Suprapubic skin (tissue), 4 donors: Measurements from ENCODE around the gene MAS1L. TPM values are rescaled to one million over a fixed set of nuclear protein-coding genes. Genes with fewer than 3 reads are reported as not detected.

Source experiments
- DNase-seq, 2 donors: peaks; one replicate each; pipeline ENCODE4 v3.0.0-alpha.2; 2019; ENCODE audit warnings: low spot score in 2 of 2
- H3K27ac ChIP-seq: fragments of 200-600 bp; sonication (generic); one replicate; pipeline ENCODE4 v1.5.1; 2019
- H3K27me3 ChIP-seq: fragments of 200-600 bp; sonication (generic); one replicate; pipeline ENCODE4 v1.5.1; 2019
- H3K36me3 ChIP-seq: fragments of 200-600 bp; sonication (generic); one replicate; pipeline ENCODE4 v1.5.1; 2019
- H3K4me1 ChIP-seq: fragments of 200-600 bp; sonication (generic); one replicate; pipeline ENCODE4 v1.5.1; 2019
- H3K4me3 ChIP-seq: fragments of 200-600 bp; sonication (generic); one replicate; pipeline ENCODE4 v1.5.1; 2019; ENCODE audit warnings: mild to moderate bottlenecking
- H3K9me3 ChIP-seq: fragments of 200-600 bp; sonication (generic); one replicate; pipeline ENCODE4 v1.5.1; 2019
- EP300 ChIP-seq: sonication (generic); formaldehyde crosslinking; IDR thresholded peaks from one replicate; pipeline ENCODE4 v1.6.1; 2017; ENCODE audit warnings: antibody characterized with exemption
- POLR2A ChIP-seq, 2 donors: fragments of 450-650 bp; IDR thresholded peaks; one replicate each; pipeline ENCODE4 v1.6.1; 2017; ENCODE audit warnings: antibody characterized with exemption in 2 of 2, mild to moderate bottlenecking in 2 of 2, moderate library complexity in 2 of 2
- POLR2AphosphoS5 ChIP-seq, 3 donors: sonication (generic); formaldehyde crosslinking; IDR thresholded peaks; one replicate each; pipeline ENCODE4 v1.6.1; 2017; ENCODE audit warnings: antibody characterized with exemption in 3 of 3
- WGBS: methylation state at CpG from one replicate; pipeline ENCODE4 v1.1.5; 2018; 5-methylcytosine and 5-hydroxymethylcytosine counted together
- total RNA-seq, 4 donors: library from RNA; depleted of rRNA; stranded (reverse); fragments of >200 nt; gene quantifications; one replicate each; pipeline ENCODE4 v1.1.0, GENCODE V29; 2016
- TF ChIP-seq, protein P1 (sequence below), 2 donors: fragments of 200-600 bp in 1 of 2; fragments of 450-650 bp in 1 of 2; sonication (generic) in 1 of 2; IDR thresholded peaks; one replicate each; pipeline ENCODE4 v1.5.1; 2016 to 2019; ENCODE audit warnings: antibody characterized with exemption in 2 of 2, mild to moderate bottlenecking in 1 of 2, moderate library complexity in 1 of 2

Gene MAS1L
- total RNA-seq, 4 donors from 2014 or later: not detected

DNA sequence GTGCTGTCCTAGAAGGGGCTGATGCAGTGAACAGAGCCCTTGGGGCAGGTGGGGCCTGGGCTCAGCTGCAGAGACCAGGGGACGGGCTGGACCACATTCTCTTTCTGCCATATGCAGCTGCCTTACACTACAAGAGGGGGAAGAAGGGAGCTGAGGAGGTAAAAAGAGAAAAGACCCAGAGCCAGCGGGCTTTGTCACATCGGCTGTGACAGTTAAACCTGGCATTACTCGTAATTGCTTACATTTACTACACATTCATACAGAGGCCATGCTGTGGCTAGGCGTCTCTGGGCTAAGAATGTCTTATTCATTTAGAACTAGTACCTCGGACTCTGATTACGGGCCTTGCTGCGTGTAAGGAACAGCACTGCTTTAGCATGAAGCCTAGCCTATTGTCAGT lies 12.8 kb upstream of the MAS1L start:
- peaks cover 11% of the 10 kb centered on the region for H3K27me3 ChIP-seq
- no peak for DNase-seq
- H3K4me3 ChIP-seq: no peak overlapping the region
- TF ChIP-seq, protein P1, sequence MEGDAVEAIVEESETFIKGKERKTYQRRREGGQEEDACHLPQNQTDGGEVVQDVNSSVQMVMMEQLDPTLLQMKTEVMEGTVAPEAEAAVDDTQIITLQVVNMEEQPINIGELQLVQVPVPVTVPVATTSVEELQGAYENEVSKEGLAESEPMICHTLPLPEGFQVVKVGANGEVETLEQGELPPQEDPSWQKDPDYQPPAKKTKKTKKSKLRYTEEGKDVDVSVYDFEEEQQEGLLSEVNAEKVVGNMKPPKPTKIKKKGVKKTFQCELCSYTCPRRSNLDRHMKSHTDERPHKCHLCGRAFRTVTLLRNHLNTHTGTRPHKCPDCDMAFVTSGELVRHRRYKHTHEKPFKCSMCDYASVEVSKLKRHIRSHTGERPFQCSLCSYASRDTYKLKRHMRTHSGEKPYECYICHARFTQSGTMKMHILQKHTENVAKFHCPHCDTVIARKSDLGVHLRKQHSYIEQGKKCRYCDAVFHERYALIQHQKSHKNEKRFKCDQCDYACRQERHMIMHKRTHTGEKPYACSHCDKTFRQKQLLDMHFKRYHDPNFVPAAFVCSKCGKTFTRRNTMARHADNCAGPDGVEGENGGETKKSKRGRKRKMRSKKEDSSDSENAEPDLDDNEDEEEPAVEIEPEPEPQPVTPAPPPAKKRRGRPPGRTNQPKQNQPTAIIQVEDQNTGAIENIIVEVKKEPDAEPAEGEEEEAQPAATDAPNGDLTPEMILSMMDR (IDR thresholded peaks at IDR 0.05): no peak
- TF ChIP-seq EP300: no peak
- no peak for TF ChIP-seq POLR2AphosphoS5 (IDR thresholded peaks at IDR 0.05)
- TF ChIP-seq POLR2A (IDR thresholded peaks at IDR 0.05): no peak
- H3K4me1 ChIP-seq: no peaks in the 10 kb centered on the region
- H3K27ac ChIP-seq: no peak overlapping the region
- 86% methylated on average over 8 of the region's 8 CpGs for WGBS
- H3K9me3 ChIP-seq: no peaks in the 10 kb centered on the region
- H3K36me3 ChIP-seq: no peaks in the 10 kb centered on the region

DNA sequence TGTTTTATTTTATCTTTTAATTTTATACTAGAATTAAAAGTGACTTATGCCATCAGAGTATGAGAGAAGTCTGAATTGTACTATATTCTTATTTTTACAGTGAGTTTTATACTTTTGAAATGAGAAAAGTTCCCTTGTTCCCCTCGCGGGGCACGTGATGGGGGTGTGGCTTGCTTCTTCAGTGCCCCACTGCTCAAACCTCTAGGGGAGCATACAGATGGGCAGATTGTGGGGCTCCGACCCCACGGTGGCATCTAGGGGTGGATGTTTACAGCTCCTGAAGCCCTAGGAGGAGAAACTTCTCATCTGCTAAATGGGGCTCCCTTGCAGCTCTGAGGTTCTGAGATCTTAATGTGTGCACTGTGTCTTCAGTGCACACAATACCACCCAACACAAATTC lies 11.9 kb upstream of the MAS1L start:
- Histone ChIP-seq H3K27ac (no peak overlapping the region), H3K27me3 (peaks cover 11% of the 10 kb centered on the region), H3K9me3 (no peaks in the 10 kb centered on the region), H3K4me1 (no peaks in the 10 kb centered on the region), H3K4me3 (no peak overlapping the region), H3K36me3 (no peaks in the 10 kb centered on the region)
- 85% methylated on average over 3 of the region's 5 CpGs for WGBS
- DNase-seq: no peak
- TF ChIP-seq, protein P1 (IDR thresholded peaks at IDR 0.05): no peak
- no peak for TF ChIP-seq EP300
- no peak for TF ChIP-seq POLR2AphosphoS5 (IDR thresholded peaks at IDR 0.05)
- no peak for TF ChIP-seq POLR2A (IDR thresholded peaks at IDR 0.05)

DNA sequence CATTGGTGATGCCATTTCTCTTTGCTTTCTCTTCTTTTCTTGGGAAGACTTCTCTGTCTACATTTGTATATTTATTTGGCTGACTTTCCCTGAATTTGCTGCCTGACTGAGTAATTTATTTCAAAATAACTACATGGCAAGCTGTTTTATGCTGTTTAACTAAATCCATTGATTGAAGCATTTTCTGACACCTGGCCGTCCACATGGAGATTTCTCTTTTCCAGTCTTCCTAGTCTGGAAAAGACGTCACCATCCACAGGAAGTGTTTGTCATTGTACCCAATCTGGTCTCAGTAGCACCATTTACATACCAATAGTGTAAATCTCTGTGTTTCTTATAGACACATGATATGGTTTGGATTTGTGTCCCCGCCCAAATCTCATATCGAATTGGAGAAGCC lies 9.2 kb upstream of the MAS1L start:
- peaks cover 8% of the 10 kb centered on the region for H3K27me3 ChIP-seq
- H3K4me3 ChIP-seq: no peak overlapping the region
- H3K27ac ChIP-seq: no peak overlapping the region
- no peak for DNase-seq
- 84% methylated on average over 4 of the region's 4 CpGs for WGBS
- no peaks in the 10 kb centered on the region for H3K36me3 ChIP-seq
- TF ChIP-seq POLR2A (IDR thresholded peaks at IDR 0.05): no peak
- H3K4me1 ChIP-seq: no peaks in the 10 kb centered on the region
- no peaks in the 10 kb centered on the region for H3K9me3 ChIP-seq

DNA sequence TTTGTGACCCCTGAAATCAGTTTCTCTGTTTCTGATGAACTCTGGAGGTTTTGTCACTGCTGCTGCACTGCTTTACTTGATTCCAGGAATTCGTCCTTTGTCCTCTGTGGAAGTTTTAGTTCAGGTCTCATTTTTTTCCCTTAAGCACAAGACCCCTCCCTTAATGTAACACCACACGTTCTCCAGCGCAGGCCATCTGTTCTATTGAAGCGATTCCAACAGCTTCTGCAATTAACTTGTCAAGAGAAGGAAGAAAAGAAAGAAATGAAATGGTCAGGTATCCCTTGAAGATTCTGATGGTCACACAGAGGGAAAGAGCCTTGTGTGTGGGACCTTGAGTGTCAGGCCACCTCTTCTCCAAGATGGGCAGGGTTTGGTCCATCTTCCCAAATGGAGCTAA lies 7.8 kb upstream of the MAS1L start:
- no peak for DNase-seq

DNA sequence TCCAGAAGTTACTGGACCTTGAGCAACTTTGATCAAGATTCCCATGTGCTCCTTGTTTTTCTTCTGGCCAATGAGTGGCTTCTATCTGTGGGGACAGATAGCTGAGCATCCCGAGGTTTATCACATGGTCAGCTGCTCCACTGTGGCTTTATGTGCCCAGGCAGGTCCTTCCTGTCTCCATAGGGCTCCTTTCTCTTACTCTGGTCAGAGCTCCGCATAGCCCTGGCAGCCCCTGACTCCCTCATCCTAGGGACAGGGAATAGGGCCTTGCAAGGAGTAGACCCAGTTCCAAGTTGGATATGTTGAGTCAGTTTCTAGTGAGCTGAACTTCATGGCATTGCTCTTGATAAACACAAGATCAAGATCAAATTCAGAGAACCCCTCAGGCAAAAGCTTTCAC lies 6.4 kb upstream of the MAS1L start:
- WGBS: 88% methylated on average over 1 of the region's 2 CpGs

More for the DNA sequence above, 7.8 kb upstream of the MAS1L start:
- H3K4me3 ChIP-seq: no peak overlapping the region
- peaks cover 6% of the 10 kb centered on the region for H3K27me3 ChIP-seq
- no peaks in the 10 kb centered on the region for H3K9me3 ChIP-seq
- 72% methylated on average over 4 of the region's 4 CpGs for WGBS
- H3K4me1 ChIP-seq: no peaks in the 10 kb centered on the region
- TF ChIP-seq, protein P1 (IDR thresholded peaks at IDR 0.05): no peak
- TF ChIP-seq EP300 (no peak), POLR2A (IDR thresholded peaks at IDR 0.05) (no peak), POLR2AphosphoS5 (IDR thresholded peaks at IDR 0.05) (no peak)
- no peaks in the 10 kb centered on the region for H3K36me3 ChIP-seq
- H3K27ac ChIP-seq: no peak overlapping the region

More for the DNA sequence above, 6.4 kb upstream of the MAS1L start:
- DNase-seq: no peak
- Histone ChIP-seq H3K4me1 (no peaks in the 10 kb centered on the region), H3K36me3 (no peaks in the 10 kb centered on the region), H3K4me3 (no peak overlapping the region), H3K27ac (no peak overlapping the region), H3K27me3 (no peaks in the 10 kb centered on the region), H3K9me3 (no peaks in the 10 kb centered on the region)
- no peak for TF ChIP-seq POLR2A (IDR thresholded peaks at IDR 0.05)
- TF ChIP-seq, protein P1 (IDR thresholded peaks at IDR 0.05): no peak
- TF ChIP-seq POLR2AphosphoS5 (IDR thresholded peaks at IDR 0.05): no peak
- no peak for TF ChIP-seq EP300
